GM19240 (cell line): ENCODE data around the gene IQCM.

Source experiments
- DNase-seq: peaks from one replicate; pipeline ENCODE4 v3.0.0; 2011; ENCODE audit warnings: low spot score; ENCODE audit not compliant: insufficient read length

Gene IQCM

GRCh38 chr4:149709640-149710039 is 106.0 kb downstream of the IQCM start:
- no peak for DNase-seq

GRCh38 chr4:149708513-149709130 is 107.0 kb downstream of the IQCM start:
- no peak for DNase-seq

DNA sequence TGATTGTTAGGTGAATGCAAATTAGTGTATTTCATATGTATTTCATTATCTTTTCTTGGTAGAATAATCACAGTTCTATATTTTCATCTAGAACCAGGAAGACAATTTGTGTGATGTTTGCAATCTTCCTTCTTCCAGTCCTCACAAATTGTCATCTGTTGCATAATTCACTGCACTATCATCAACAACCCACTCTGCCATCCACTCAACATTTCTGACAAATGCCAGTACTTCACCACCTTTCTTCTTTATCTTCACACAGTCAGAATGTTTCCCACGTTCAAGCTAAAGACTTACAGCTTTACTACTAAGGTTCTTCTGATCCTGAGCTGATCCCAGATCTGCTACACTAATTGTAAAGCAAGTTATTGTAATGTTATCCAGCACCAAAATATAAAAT is 107.8 kb downstream of the IQCM start:
- no peak for DNase-seq

GRCh38 chr4:149706942-149707341 is 108.7 kb downstream of the IQCM start:
- no peak for DNase-seq

GRCh38 chr4:149702414-149703293 is 113.0 kb downstream of the IQCM start:
- no peak for DNase-seq

- no peak for DNase-seq
These were observed 114.0 kb downstream of the IQCM start for GRCh38 chr4:149701435-149702156.

DNA sequence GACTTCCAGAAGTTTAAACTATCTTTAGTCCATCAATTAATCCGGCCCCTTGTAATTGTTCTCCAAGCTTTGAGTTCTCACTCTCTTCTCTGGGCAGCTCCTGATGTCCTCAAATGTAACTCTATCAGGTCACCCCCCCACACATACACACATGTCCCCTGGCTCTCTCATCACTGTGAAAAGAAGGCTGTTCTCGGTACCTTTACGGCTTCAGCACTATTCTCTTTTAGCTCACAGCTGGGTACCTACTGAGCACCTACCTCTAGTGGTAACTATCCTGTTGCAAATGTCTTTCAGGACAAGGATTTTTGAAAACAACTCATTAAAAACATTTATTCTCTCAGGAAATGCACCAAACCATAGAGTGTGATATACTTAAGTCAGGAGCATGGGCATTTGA is 115.4 kb downstream of the IQCM start:
- no peak for DNase-seq

DNA sequence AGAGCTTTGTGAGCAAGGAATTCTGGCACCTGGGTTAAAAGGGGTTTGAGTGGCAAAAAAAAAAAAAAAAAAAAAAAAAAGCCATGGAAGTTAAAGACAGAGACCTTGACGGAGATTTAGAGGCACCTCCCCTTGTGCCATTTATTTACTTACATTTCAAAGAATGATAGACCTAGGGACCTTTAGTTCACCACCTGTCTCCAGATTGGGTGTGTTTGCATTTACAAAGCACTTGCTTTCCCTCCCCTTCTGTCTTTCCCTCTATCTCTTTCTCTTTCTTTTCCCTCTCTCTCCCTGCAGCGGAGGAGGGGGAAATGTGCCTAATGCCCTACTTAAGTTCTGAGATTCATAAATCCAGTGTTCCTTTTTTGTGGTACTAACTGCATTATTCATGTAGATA is 116.0 kb downstream of the IQCM start:
- no peak for DNase-seq

DNA sequence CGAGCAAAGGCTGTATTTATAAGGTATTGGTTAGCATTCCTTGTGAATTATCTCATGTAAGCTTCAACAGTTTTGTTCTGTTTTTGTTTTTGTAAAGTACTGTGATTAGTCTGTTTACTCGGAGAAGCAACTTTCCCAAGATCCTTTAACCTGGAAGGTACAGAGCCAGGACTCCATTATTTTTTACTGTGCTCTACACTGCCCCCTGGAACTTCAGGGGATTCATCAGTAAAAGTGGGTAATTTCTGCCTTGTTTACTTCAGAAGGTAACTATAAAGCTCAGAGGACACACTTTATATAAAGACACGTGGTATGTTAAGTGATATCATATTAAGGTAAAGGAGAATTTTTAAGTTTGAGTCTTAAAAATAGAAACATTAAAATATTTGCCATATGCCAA is 124.9 kb downstream of the IQCM start:
- no peak for DNase-seq

GRCh38 chr4:149684516-149684915 is 131.1 kb downstream of the IQCM start:
- DNase-seq: no peak

- no peak for DNase-seq
These were observed 139.6 kb downstream of the IQCM start for GRCh38 chr4:149676076-149676475.

DNA sequence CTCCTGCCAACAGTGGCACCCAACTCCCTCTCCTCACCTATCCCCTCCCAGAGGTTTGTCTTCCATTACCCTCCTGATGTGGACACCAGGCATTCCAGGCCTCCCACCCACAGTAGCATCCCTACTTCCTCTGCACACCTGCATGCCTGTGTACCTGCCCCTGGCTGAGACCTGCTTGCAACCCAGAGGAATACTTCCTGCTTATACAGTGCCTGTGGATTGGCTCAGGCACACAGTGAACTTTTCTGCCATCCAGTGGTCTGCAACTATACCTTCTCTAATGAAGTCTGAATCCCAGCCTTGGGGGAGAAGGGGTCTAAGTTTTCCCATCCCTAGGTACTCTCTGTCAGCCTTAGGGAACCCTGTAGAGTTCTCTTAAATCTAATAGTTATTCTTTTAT is 169.9 kb downstream of the IQCM start:
- DNase-seq: no peak

DNA sequence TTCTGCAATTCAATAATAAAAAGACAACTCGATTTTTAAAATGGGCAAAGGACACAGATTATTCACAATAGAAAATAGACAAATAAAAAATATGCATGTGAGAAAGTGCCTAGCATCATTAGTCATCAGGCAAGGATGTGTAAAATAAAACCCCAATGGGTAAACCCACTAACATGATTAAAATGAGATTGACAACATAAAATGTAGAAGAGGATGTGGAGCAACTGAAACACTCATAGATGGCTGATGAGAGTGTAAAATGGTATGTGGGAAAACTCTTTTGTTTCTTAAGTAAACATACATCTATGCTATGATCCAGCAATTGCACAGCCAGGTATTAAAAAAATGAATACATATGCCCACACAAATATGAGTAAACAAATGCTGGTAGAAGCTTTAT is 177.6 kb downstream of the IQCM start:
- no peak for DNase-seq

DNA sequence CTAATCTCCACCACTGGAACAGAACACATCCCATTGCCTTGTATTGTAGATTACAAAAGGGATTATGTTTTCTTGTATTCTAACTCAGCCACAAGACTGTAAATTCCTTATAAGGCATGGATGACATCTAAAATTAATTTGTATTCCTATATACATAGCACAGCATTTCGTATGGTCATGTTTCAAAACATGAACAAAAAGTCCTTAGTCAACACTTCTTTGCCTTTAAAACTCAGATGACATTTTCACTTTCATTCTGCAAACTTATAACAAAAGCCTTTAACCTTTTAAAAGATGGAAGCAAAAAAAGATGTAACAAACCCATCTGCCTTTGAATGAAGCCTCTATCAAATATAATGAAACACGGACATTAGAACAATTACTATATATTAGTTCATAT is 181.3 kb downstream of the IQCM start:
- no peak for DNase-seq

GRCh38 chr4:149631629-149632028 is 184.0 kb downstream of the IQCM start:
- no peak for DNase-seq

- no peak for DNase-seq
These were observed 185.6 kb downstream of the IQCM start for GRCh38 chr4:149630064-149630463.

- no peak for DNase-seq
These were observed 209.9 kb downstream of the IQCM start for GRCh38 chr4:149605601-149606378.

DNA sequence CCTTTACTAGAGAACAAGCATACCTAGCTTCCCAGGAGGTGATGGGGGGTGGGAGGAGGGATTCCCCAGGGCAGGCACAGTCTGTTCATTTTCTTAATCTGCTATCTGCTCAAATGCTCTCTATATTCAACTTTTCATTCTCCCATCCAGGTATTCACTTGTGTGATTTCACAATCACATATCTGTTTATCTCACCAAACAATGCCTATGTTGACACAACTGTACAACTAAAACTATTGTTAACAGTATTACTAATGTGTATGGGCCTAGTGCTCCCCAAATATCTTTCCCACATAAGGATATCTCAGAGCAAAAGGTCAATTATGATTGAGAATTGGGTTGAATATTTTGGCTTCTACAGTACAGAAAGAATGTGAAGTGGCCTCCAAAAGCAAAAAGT is 210.8 kb downstream of the IQCM start:
- DNase-seq: no peak

GRCh38 chr4:149595500-149595899 is 220.1 kb downstream of the IQCM start:
- DNase-seq: no peak

DNA sequence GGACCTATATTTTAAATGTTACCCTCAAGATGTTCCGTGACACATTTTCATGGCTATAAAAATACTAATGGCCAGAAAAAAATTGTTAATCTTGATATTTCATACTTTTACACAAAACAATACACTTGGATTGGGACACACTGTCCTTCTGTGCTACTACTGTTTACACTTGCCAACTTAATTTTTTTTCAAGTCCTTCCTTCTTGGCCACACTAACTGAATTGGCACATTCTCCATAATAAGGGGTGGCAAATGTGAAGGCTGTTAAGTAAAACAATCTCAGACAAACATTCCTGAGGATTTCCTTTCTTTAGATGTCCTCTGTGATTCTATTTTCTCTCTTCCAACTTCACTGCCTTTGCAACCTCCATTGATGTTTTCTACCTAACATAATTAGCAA is 225.8 kb downstream of the IQCM start:
- DNase-seq: no peak

GRCh38 chr4:149584722-149585121 is 230.9 kb downstream of the IQCM start:
- no peak for DNase-seq

DNA sequence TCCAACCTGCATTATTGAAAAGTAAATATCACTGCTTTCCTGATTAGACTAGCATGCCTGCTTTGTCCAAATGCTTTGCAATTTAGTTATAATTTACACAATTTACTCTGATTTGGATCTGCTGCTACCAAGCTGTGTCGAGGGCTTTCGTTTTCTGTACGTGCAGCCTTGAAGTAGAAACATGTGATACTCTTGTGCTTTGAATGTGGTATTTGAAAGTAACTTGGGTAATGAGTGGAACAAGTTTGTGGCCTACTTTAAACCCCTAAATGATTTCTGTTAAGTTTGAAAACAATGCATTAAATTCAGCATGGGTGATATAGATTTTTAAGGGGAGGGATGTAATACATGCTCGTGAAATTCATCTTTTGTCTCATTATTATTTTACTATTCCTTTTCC is 240.7 kb downstream of the IQCM start:
- no peak for DNase-seq
